Endothelial cell of umbilical vein (primary cell): ENCODE results near the gene FCMR. TPM values are rescaled to one million over a fixed set of nuclear protein-coding genes. Genes with fewer than 3 reads are reported as not detected.

Experiments
- BruUV-seq: library from RNA; stranded (reverse); fragments of 400-500 nt; replicated peaks from 2 replicates; lab custom pipeline; 2021; lab: Mats Ljungman, UMichigan
- CTCF ChIA-PET: fragments of 300-600, 350-600 bp; sonication (Branson Sonifier 250); formaldehyde crosslinking; loops from one replicate; lab custom pipeline; 2021; ENCODE audit warnings: antibody characterized with exemption, inconsistent platforms; lab: Charles Lee
- POLR2A ChIA-PET: fragments of 300-600, 350-600 bp; sonication (Branson Sonifier 250); formaldehyde crosslinking; loops from one replicate; lab custom pipeline; 2021; ENCODE audit warnings: antibody characterized with exemption, inconsistent platforms; lab: Charles Lee
- DNase-seq: peaks from one replicate; pipeline ENCODE4 v3.0.0-alpha.2; 2011; ENCODE audit warnings: low read depth, low spot score
- FAIRE-seq: peaks from 2 replicates; lab custom pipeline; 2011; peaks lifted over from hg19 to GRCh38; lab: Jason Lieb, UNC
- H2AFZ ChIP-seq: 2 replicates; pipeline ENCODE4 v1.6.0; 2012; ENCODE audit warnings: low read depth, low read length, control low read depth, inconsistent platforms
- H3K27ac ChIP-seq: 2 replicates; pipeline ENCODE4 v1.5.1; 2011; ENCODE audit warnings: low read depth, mild to moderate bottlenecking, control low read depth, low read length, moderate library complexity; ENCODE audit not compliant: insufficient read depth
- H3K27me3 ChIP-seq, 2 experiments: 2 replicates each; pipeline versions ENCODE4 v1.6.0 to v1.6.1; 2011; ENCODE audit warnings: low read length in 2 of 2, mixed read lengths in 1 of 2; ENCODE audit not compliant: control insufficient read depth in 2 of 2, insufficient read depth in 2 of 2
- H3K36me3 ChIP-seq, 2 experiments: 2 replicates in 1 of 2; 3 replicates in 1 of 2; pipeline ENCODE4 v1.5.1; 2011; ENCODE audit warnings: low read length in 2 of 2, mild to moderate bottlenecking in 1 of 2, moderate library complexity in 1 of 2; ENCODE audit not compliant: control insufficient read depth in 2 of 2, insufficient read depth in 2 of 2; ENCODE audit errors: extremely low read depth in 1 of 2
- H3K4me1 ChIP-seq: 3 replicates; pipeline ENCODE4 v1.5.1; 2011; ENCODE audit warnings: mild to moderate bottlenecking, low read length; ENCODE audit not compliant: control insufficient read depth, insufficient read depth; ENCODE audit errors: extremely low read depth
- H3K4me2 ChIP-seq: 2 replicates; pipeline ENCODE4 v1.6.1; 2011; ENCODE audit warnings: low read length, control low read depth, mixed read lengths; ENCODE audit not compliant: insufficient read depth
- H3K4me3 ChIP-seq, 3 experiments: fragments of 200-600 bp in 1 of 3; sonication (generic), shearing (Covaris generic) in 1 of 3; replicated peaks in 1 of 3; 2 replicates each; pipeline ENCODE4 v1.5.1; 2011 to 2016; ENCODE audit warnings: control low read depth in 3 of 3, low read length in 3 of 3, mild to moderate bottlenecking in 2 of 3, inconsistent platforms in 1 of 3, low read depth in 1 of 3, moderate library complexity in 1 of 3; ENCODE audit not compliant: insufficient read depth in 1 of 3
- H3K79me2 ChIP-seq: 2 replicates; pipeline ENCODE4 v1.6.0; 2012; ENCODE audit warnings: low read length, inconsistent platforms; ENCODE audit not compliant: control insufficient read depth, insufficient read depth
- H3K9ac ChIP-seq: replicated peaks from 2 replicates; pipeline ENCODE3; 2011; ENCODE audit warnings: low read length, control low read depth; ENCODE audit not compliant: insufficient read depth; ENCODE audit errors: extremely low read depth
- H3K9me1 ChIP-seq: replicated peaks from 3 replicates; pipeline ENCODE4 v1.6.0; 2011; ENCODE audit warnings: mild to moderate bottlenecking, low read length; ENCODE audit not compliant: control insufficient read depth, insufficient read depth; ENCODE audit errors: extremely low read depth
- H3K9me3 ChIP-seq: replicated peaks from 2 replicates; pipeline ENCODE4 v1.5.1; 2012; ENCODE audit warnings: low read length, inconsistent platforms; ENCODE audit not compliant: control insufficient read depth, insufficient read depth
- H4K20me1 ChIP-seq: replicated peaks from 2 replicates; pipeline ENCODE3; 2011; ENCODE audit warnings: mild to moderate bottlenecking, low read length; ENCODE audit not compliant: control insufficient read depth, insufficient read depth; ENCODE audit errors: extremely low read depth
- CTCF ChIP-seq, 2 donors: IDR thresholded peaks; 1 replicate in 1 of 2; 2 replicates in 1 of 2; pipeline ENCODE4 v1.5.1; 2011; ENCODE audit warnings: low read length in 2 of 2, mild to moderate bottlenecking in 2 of 2, moderate library complexity in 2 of 2, control low read depth in 1 of 2, inconsistent platforms in 1 of 2, low read depth in 1 of 2; ENCODE audit not compliant: insufficient read depth in 1 of 2; ENCODE audit errors: extremely low read depth in 1 of 2
- EZH2 ChIP-seq: IDR thresholded peaks from 2 replicates; pipeline ENCODE4 v1.6.1; 2012; ENCODE audit warnings: borderline replicate concordance, low read depth, mild to moderate bottlenecking, moderate library complexity, low read length, inconsistent platforms; ENCODE audit not compliant: severe bottlenecking
- GATA2 ChIP-seq: IDR thresholded peaks from 2 replicates; pipeline ENCODE4 v1.7.0; 2011; ENCODE audit warnings: low read depth, mild to moderate bottlenecking, moderate library complexity, mixed read lengths, low read length; ENCODE audit not compliant: insufficient read length, insufficient read depth
- JUN ChIP-seq: IDR thresholded peaks from 2 replicates; pipeline ENCODE4 v1.6.1; 2011; ENCODE audit warnings: borderline replicate concordance, low read depth; ENCODE audit not compliant: insufficient read length, insufficient read depth
- MAX ChIP-seq: IDR thresholded peaks from 2 replicates; pipeline ENCODE4 v1.6.1; 2011; ENCODE audit not compliant: insufficient read depth, insufficient read length
- MYC ChIP-seq: IDR thresholded peaks from one replicate; pipeline ENCODE4 v1.6.1; 2011; ENCODE audit warnings: mild to moderate bottlenecking, low read depth, low read length
- POLR2AphosphoS5 ChIP-seq: IDR thresholded peaks from 2 replicates; pipeline ENCODE4 v1.6.1; 2012; ENCODE audit warnings: low read depth, mild to moderate bottlenecking, control low read depth, low read length, moderate library complexity; ENCODE audit not compliant: insufficient read depth
- dilution Hi-C: fragments of 300-500 bp; cut with MboI; formaldehyde crosslinking; loops from one replicate; pipeline ENCODE4 v1.15.0; 2019; ENCODE audit warnings: low sequenced_read_pairs; ENCODE audit not compliant: extremely low pct_ligation_motif_present
- intact Hi-C: fragments of 100-400 bp; cut with micrococcal nuclease; formaldehyde crosslinking; loops from one replicate; pipeline ENCODE4 v1.10.0; 2022
- polyA plus RNA-seq, 4 experiments: library from polyadenylated mRNA; depleted of rRNA in 3 of 4; stranded (reverse) in 3 of 4; unstranded in 1 of 4; fragments of >200 nt; gene quantifications; 2 replicates each; pipeline versions ENCODE4 v1.2.1 to v1.2.3, GENCODE V29; 2011 to 2012; ENCODE audit warnings: missing spikeins in 1 of 4
- total RNA-seq: library from RNA; stranded (reverse); gene quantifications from 2 replicates; pipeline ENCODE4 v1.2.3, GENCODE V29; 2021

FCMR gene
- total and polyA plus RNA-seq, 2 donors (not counting 3 experiments of a cell fraction or from before 2014, with no cell fraction given) = not detected

DNA sequence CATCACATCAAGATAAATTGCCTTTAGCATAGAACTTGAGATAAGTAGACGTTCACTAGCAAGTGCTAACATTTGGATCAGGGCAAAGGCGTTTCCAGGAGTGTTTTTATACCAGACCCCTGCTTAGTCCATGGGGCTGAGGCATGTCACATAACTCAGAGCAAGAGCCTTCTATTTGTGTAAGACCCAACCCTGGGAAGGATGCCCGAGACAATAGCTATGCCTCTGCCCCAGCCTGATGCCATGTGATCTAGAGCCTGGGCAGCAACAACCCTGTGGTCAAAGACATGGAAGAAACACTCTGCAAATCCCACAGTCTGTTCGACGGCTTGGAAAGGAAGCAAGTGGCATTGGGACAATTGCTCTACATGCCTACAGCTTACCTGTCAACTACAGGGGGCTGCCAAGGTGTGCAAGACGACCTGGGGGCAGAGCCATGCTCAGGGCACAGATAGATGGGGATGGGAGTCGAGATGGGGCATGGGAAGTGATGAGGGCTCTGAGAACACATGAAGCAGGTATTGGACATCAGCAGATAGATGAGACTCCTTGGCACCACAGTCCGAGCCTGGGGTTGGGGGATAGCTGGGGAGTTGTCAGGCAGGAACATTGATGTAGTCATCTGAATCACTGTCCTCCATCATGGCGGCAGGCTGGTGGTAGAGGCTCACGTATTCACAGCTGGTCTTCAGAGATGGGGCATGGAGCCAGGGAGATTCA lies 17.2 kb downstream of the FCMR start:
- H3K9ac ChIP-seq = no peak overlapping the region
- no TSS peak for BruUV-seq
- FAIRE-seq (no peak), DNase-seq (no peak)
- H3K9me1 ChIP-seq = no peaks in the 10 kb centered on the region
- intact Hi-C loops = no loop called here
- dilution Hi-C loops = no loop called here
- H3K27ac ChIP-seq = no peak overlapping the region
- CTCF ChIA-PET = no interaction called here
- H3K36me3 ChIP-seq = no peaks in the 10 kb centered on the region
- no peak overlapping the region for H3K4me2 ChIP-seq
- H3K79me2 ChIP-seq = no peaks in the 10 kb centered on the region
- H2AFZ ChIP-seq = no peak overlapping the region
- no peaks in the 10 kb centered on the region for H4K20me1 ChIP-seq
- no peaks in the 10 kb centered on the region for H3K4me1 ChIP-seq
- TF ChIP-seq MAX = no peak
- no peak for TF ChIP-seq JUN
- TF ChIP-seq MYC = no peak
- no peak for TF ChIP-seq GATA2
- TF ChIP-seq EZH2 = no peak
- TF ChIP-seq POLR2AphosphoS5 = no peak
- TF ChIP-seq CTCF (IDR thresholded peaks at IDR 0.05; ENCODE audit: extremely low read depth in 1 of 2, insufficient read depth in 1 of 2, low read depth in 1 of 2, low read length in 2 of 2) = no peak
- H3K9me3 ChIP-seq = no peaks in the 10 kb centered on the region
- peaks cover 16 to 17% of the 10 kb centered on the region in 2 experiments for H3K27me3 ChIP-seq
- no peak overlapping the region for H3K4me3 ChIP-seq
- POLR2A ChIA-PET = no interaction called here
